ENCODE data around the gene CD226. TPM values are rescaled to one million over a fixed set of nuclear protein-coding genes. Genes with fewer than 3 reads are reported as not detected.
"Not testable (repeated sequence)": the region's sequence is repeated elsewhere in the genome, so short reads cannot be mapped to it uniquely, and the experiment has no call there.

Gene CD226
- total RNA-seq, 1 donor from 2014 or later, result 2.9 TPM

- DNase-seq (ENCODE audit: low spot score), result no peak
These were observed 75.0 kb downstream of the CD226 start for GRCh38 chr18:69872661-69873060.

GRCh38 chr18:69871363-69871762, 76.3 kb downstream of the CD226 start:
- no peak for DNase-seq (ENCODE audit: low spot score)

GRCh38 chr18:69870736-69871135, 76.9 kb downstream of the CD226 start:
- no peak for DNase-seq (ENCODE audit: low spot score)

GRCh38 chr18:69866212-69866611, 81.5 kb downstream of the CD226 start:
- DNase-seq (ENCODE audit: low spot score), result no peak

GRCh38 chr18:69865776-69866175, 81.9 kb downstream of the CD226 start:
- no peak for DNase-seq (ENCODE audit: low spot score)

GRCh38 chr18:69864802-69865201, 82.9 kb downstream of the CD226 start:
- DNase-seq (ENCODE audit: low spot score), result not testable (repeated sequence)

- no peak for DNase-seq (ENCODE audit: low spot score)
These were observed 88.8 kb downstream of the CD226 start for GRCh38 chr18:69858897-69859296.

- no peak for DNase-seq (ENCODE audit: low spot score)
These were observed 93.2 kb downstream of the CD226 start for GRCh38 chr18:69854455-69854854.

- no peak for DNase-seq (ENCODE audit: low spot score)
These were observed 94.6 kb downstream of the CD226 start for GRCh38 chr18:69853051-69853450.

- DNase-seq (ENCODE audit: low spot score), result no peak
These were observed 101.8 kb downstream of the CD226 start for GRCh38 chr18:69845593-69846506.

GRCh38 chr18:69844656-69845055, 103.0 kb downstream of the CD226 start:
- no peak for DNase-seq (ENCODE audit: low spot score)

GRCh38 chr18:69843015-69843414, 104.7 kb downstream of the CD226 start:
- DNase-seq (ENCODE audit: low spot score), result no peak

- DNase-seq (ENCODE audit: low spot score), result no peak
These were observed 106.6 kb downstream of the CD226 start for GRCh38 chr18:69841117-69841516.

GRCh38 chr18:69840445-69840844, 107.2 kb downstream of the CD226 start:
- no peak for DNase-seq (ENCODE audit: low spot score)

- no peak for DNase-seq (ENCODE audit: low spot score)
These were observed 107.7 kb downstream of the CD226 start for GRCh38 chr18:69840001-69840400.

GRCh38 chr18:69839497-69839896, 108.2 kb downstream of the CD226 start:
- DNase-seq (ENCODE audit: low spot score), result no peak

- no peak for DNase-seq (ENCODE audit: low spot score)
These were observed 108.9 kb downstream of the CD226 start for GRCh38 chr18:69838620-69839411.

GRCh38 chr18:69838003-69838402, 109.7 kb downstream of the CD226 start:
- no peak for DNase-seq (ENCODE audit: low spot score)

- not testable (repeated sequence) for DNase-seq (ENCODE audit: low spot score)
These were observed 112.7 kb downstream of the CD226 start for GRCh38 chr18:69834980-69835379.

- no peak for DNase-seq (ENCODE audit: low spot score)
These were observed 117.5 kb downstream of the CD226 start for GRCh38 chr18:69830189-69830588.

- DNase-seq (ENCODE audit: low spot score), result no peak
These were observed 127.1 kb downstream of the CD226 start for GRCh38 chr18:69820538-69820937.

- DNase-seq (ENCODE audit: low spot score), result no peak
These were observed 128.2 kb downstream of the CD226 start for GRCh38 chr18:69819460-69819859.

Measured in mucosa of gallbladder (tissue), 1 donor.